Heart left ventricle (tissue), 13 donors: ENCODE data around the gene NARS2.

Experiments
- POLR2A ChIP-seq, 2 donors: fragments of 450-650 bp; IDR thresholded peaks; one replicate each; pipeline ENCODE4 v1.6.1; 2017; ENCODE audit warnings: antibody characterized with exemption in 2 of 2, mild to moderate bottlenecking in 2 of 2, moderate library complexity in 2 of 2
- TF ChIP-seq, protein P1 (sequence below), 12 donors: fragments of 200-600 bp; sonication (generic) in 4 of 12; IDR thresholded peaks; one replicate each; pipeline versions ENCODE4 v1.5.0 to v1.8.0; 2018 to 2022; ENCODE audit warnings: antibody characterized with exemption in 12 of 12, mild to moderate bottlenecking in 5 of 12
- donor health status: ischemic (EF 13 %, LVEDD 7.1; RV severe dilation, severe dysfunction).
- donor health status: DM: no; HTN: yes; CAD: no.
- donor health status: DM: no; HTN: no; CAD: no.
- donor health status: ischemic (EF 25% LVEDD 6.9; RV normal size, moderate dysfunction).
- donor health status: ischemic (EF 25% LVEDD 5.7; RV mildly dilated, moderate dysfunction).
- donor health status: ischemic (EF 35%, LVEDD 5.7; RV mildly dilated, moderate dysfunction).
- donor health status: nonischemic (EF 11% LVEDD 7.7; RV severe dilation, severe dysfunction).
- donor health status: DM: yes; HTN: yes; CAD: no.
- donor health status: PGD.
- donor health status: ischemic (EF 29% LVEDD 5.4; RV normal size, mild dysfunction).
- donor health status: nonischemic (EF 23%, LVEDD 6.1; RV moderate dilation, normal function).

DNA sequence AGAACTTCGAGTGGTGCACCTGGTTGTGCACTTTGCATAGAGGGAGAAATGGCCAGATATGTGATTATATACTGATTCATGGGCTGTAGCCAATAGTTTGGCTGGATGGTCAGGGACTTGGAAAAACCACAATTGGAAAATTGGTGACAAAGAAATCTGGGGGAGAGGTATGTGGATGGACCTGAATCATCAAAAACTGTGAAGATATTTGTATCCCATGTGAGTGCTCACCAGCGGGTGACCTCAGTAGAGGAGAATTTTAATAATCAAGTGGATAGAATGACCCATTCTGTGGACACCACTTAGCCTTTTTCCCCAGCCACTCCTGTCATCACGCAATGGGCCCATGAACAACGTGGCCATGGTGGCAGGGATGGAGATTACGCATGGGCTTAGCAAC lies 48.0 kb upstream of the NARS2 start:
- TF ChIP-seq POLR2A (IDR thresholded peaks at IDR 0.05), result no peak
- TF ChIP-seq, protein P1, sequence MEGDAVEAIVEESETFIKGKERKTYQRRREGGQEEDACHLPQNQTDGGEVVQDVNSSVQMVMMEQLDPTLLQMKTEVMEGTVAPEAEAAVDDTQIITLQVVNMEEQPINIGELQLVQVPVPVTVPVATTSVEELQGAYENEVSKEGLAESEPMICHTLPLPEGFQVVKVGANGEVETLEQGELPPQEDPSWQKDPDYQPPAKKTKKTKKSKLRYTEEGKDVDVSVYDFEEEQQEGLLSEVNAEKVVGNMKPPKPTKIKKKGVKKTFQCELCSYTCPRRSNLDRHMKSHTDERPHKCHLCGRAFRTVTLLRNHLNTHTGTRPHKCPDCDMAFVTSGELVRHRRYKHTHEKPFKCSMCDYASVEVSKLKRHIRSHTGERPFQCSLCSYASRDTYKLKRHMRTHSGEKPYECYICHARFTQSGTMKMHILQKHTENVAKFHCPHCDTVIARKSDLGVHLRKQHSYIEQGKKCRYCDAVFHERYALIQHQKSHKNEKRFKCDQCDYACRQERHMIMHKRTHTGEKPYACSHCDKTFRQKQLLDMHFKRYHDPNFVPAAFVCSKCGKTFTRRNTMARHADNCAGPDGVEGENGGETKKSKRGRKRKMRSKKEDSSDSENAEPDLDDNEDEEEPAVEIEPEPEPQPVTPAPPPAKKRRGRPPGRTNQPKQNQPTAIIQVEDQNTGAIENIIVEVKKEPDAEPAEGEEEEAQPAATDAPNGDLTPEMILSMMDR (IDR thresholded peaks at IDR 0.05), result no peak
